ENCODE results near the gene TALDO1.
"Not testable (repeated sequence)": the region's sequence is repeated elsewhere in the genome, so short reads cannot be mapped to it uniquely, and the experiment has no call there.

Gene TALDO1

GRCh38 chr11:737899-738298, 9.4 kb upstream of the TALDO1 start:
- DNase-seq: not testable (repeated sequence)

GRCh38 chr11:742156-742546, 5.1 kb upstream of the TALDO1 start:
- no peak for DNase-seq

- DNase-seq: no peak
These were observed 4.6 kb upstream of the TALDO1 start for GRCh38 chr11:742571-743201.

- no peak for DNase-seq
These were observed 1.8 kb upstream of the TALDO1 start for GRCh38 chr11:745428-745827.

- DNase-seq: no peak
These were observed 741 bp upstream of the TALDO1 start for GRCh38 chr11:746289-747157.

- no peak for DNase-seq
These were observed 719 bp downstream of the TALDO1 start for GRCh38 chr11:748007-748359.

GRCh38 chr11:749731-750130, 2.5 kb downstream of the TALDO1 start:
- peak; percentile 17 for DNase-seq

GRCh38 chr11:760236-760635, 13.0 kb downstream of the TALDO1 start:
- DNase-seq: no peak

- no peak for DNase-seq
These were observed 14.4 kb downstream of the TALDO1 start for GRCh38 chr11:761526-762108.

- DNase-seq: no peak
These were observed 15.3 kb downstream of the TALDO1 start for GRCh38 chr11:762421-763072.

- DNase-seq: no peak
These were observed 15.8 kb downstream of the TALDO1 start for GRCh38 chr11:763073-763463.

- DNase-seq: no peak
These were observed 16.5 kb downstream of the TALDO1 start for GRCh38 chr11:763549-764321.

GRCh38 chr11:764322-765024, 17.2 kb downstream of the TALDO1 start:
- DNase-seq: no peak

GRCh38 chr11:765025-765801, 17.9 kb downstream of the TALDO1 start:
- DNase-seq: no peak

- DNase-seq: no peak
These were observed 18.5 kb downstream of the TALDO1 start for GRCh38 chr11:765802-766091.

GRCh38 chr11:766106-766935, 19.1 kb downstream of the TALDO1 start:
- DNase-seq: no peak

- DNase-seq: no peak
These were observed 19.6 kb downstream of the TALDO1 start for GRCh38 chr11:766936-767210.

- no peak for DNase-seq
These were observed 20.0 kb downstream of the TALDO1 start for GRCh38 chr11:767238-767637.

- no peak for DNase-seq
These were observed 22.8 kb downstream of the TALDO1 start for GRCh38 chr11:769887-770641.

All from SIG-M5 (cell line).